GM21529 (cell line): Measurements from ENCODE around the gene PRTFDC1.
A peak's percentile ranks its signal among the peaks of the same experiment; 100 is the strongest.
"Not testable (repeated sequence)": the region's sequence is repeated elsewhere in the genome, so short reads cannot be mapped to it uniquely, and the experiment has no call there.

ENCODE experiments used
- ATAC-seq: cut with Tn5 transposase; IDR thresholded peaks from one replicate; pipeline ENCODE4 v1.9.1; 2021; ENCODE audit not compliant: unreplicated experiment

PRTFDC1 gene

DNA sequence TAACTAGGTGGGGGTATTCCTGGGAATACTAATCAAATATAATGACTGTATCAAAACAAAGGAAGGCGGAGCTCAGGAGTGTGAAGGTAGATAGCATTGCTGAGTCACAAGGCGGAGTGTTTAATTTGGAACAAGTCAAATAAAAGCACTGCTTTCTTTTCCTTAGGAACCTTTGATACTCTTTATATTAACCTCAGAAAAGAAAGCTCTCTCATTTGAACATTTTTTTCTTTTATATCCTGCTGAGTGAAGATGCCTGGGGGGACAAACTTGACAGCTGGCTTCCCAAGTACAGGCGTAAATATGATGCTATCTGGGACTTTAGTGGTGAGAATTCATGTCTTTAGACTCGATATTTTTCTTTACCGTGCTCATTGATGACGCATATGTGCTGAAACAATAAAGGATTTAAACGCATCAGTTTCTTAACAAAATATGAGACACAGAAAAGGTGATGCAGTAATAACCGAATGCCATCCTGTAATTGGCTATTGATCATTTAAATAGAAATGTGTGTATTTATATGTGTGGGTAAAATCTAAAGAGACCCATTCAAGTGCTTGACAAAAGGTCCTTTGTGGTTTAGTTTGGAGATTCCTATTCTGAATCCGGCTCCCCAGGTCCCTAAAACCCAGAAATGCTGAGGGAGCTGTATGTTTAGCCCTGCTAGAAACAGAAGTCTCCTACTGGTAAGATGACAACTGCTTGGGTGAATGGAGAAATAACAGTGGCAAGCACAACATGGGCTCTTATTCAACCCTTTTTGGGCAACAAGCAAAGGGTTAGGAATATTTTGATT lies 102.7 kb downstream of the PRTFDC1 start:
- ATAC-seq = no peak

GRCh38 chr10:24849051-24849450 lies 103.4 kb downstream of the PRTFDC1 start:
- no peak for ATAC-seq

DNA sequence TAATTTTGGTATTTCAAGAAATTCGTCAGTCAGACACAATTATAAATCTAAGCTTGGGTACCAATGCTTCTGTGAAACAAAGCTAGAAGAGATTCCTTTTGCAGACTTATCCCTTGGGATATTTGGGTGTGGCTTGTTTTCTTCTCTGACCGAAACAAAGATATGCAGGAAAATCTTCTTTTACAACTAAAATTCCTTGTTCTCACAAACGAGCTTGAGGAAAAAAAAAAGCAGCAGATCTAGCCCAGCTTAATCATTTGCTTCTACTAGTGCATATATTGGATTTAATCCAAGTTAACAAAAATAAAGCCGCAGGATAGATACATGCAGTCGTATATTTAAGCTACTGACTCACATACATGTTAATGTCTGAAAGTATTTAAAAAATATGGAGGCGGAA lies 104.2 kb downstream of the PRTFDC1 start:
- no peak for ATAC-seq

- no peak for ATAC-seq
Measured at GRCh38 chr10:24847112-24848070, 105.0 kb downstream of the PRTFDC1 start.

GRCh38 chr10:24844742-24845141 lies 107.7 kb downstream of the PRTFDC1 start:
- no peak for ATAC-seq

GRCh38 chr10:24843256-24843655 lies 109.2 kb downstream of the PRTFDC1 start:
- ATAC-seq = no peak

GRCh38 chr10:24842856-24843255 lies 109.5 kb downstream of the PRTFDC1 start:
- ATAC-seq = no peak

GRCh38 chr10:24841530-24841929 lies 110.9 kb downstream of the PRTFDC1 start:
- ATAC-seq = no peak

- no peak for ATAC-seq
Measured at GRCh38 chr10:24840784-24841183, 111.6 kb downstream of the PRTFDC1 start.

- ATAC-seq = not testable (repeated sequence)
Measured at GRCh38 chr10:24837781-24838180, 114.6 kb downstream of the PRTFDC1 start.

DNA sequence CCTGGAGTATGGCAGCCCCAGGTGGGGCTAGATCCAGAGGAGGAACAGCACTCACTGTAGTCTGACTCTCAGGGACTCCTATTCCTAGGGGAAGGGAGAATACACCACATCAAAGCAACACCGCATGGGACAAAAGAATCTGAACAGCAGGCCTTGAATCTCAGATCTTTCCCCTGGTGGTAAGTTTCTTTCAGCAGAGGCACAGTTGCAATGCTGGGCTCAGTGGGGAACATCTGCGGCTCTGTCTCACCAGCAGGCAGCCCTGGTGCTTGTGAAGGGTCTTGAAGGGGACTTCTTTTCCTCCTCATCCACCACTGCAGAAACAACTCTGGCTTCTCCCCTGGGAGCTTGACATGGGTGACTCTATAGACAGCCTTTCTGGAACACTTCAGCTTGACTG lies 117.5 kb downstream of the PRTFDC1 start:
- no peak for ATAC-seq

GRCh38 chr10:24826009-24826408 lies 126.4 kb downstream of the PRTFDC1 start:
- no peak for ATAC-seq

DNA sequence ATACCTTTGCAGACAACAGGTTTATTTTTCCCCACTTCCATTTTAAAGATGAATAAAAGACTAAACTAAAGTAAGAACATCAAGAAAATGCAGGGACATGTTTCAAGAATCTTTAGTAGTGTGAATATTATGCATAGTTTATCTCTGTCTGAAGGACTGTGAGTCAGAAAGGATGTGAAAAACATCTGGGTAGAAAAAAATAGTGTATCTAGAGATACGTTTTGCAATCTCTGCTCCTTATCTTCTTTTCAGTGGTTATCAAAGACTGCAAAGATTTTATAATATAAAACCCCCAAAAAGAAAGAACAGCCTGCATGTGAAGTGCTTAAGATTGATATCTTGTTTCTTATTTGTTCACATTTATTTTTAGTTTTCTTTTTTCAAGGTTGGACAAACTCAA lies 126.9 kb downstream of the PRTFDC1 start:
- ATAC-seq = no peak

DNA sequence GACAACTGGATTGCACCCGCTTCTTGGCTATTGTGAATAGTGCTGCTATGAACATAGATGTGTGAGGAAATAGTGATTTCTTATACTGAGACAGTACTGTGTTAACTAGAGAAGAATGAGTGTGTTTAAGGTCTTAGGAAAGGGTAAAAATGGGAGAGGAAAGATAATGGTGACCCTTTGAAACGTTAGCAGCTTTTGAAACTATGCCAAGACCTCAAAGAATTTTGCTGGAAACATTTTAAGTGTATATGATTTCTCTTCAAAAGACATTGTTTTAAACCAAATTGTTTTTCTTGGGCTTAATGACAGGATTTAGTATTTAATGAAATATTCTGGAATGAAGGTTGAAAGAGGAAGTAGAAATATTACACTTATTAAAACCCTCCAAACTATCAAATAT lies 127.9 kb downstream of the PRTFDC1 start:
- no peak for ATAC-seq

- ATAC-seq = no peak
Measured at GRCh38 chr10:24824124-24824523, 128.3 kb downstream of the PRTFDC1 start.

- peak; percentile 92 for ATAC-seq
Measured at GRCh38 chr10:24822590-24822989, 129.8 kb downstream of the PRTFDC1 start.

GRCh38 chr10:24821986-24822385 lies 130.4 kb downstream of the PRTFDC1 start:
- no peak for ATAC-seq

- ATAC-seq = no peak
Measured at GRCh38 chr10:24816868-24817396, 135.5 kb downstream of the PRTFDC1 start.

- ATAC-seq = no peak
Measured at GRCh38 chr10:24814568-24815313, 137.7 kb downstream of the PRTFDC1 start.

DNA sequence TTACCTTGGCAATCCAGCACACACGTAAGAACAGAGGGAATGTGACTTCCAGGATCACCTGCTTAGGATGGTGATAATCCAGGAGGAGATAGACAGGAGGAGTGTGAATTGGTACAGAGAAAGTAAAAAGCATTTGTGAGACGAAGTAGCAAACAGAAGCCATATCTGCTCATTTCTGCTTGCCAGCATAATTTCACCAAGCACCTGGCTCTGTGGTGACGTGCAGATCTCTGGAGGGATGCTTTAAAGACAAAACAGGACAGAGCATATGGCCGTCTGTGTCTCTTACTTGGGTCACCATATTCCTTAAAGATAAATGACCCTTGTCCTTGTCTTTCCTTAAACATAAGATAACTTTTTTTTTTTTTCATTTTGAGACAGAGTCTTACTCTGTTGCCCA lies 138.6 kb downstream of the PRTFDC1 start:
- no peak for ATAC-seq

- ATAC-seq = no peak
Measured at GRCh38 chr10:24806262-24806661, 146.1 kb downstream of the PRTFDC1 start.
